ENCODE data around the gene OCLN.
"Not testable (repeated sequence)": the region's sequence is repeated elsewhere in the genome, so short reads cannot be mapped to it uniquely, and the experiment has no call there.

Gene OCLN

GRCh38 chr5:69462170-69462569 lies 30.4 kb upstream of the OCLN start:
- no peak for TF ChIP-seq SPI1 (IDR thresholded peaks at IDR 0.05; ENCODE audit: low read depth, low read length)
- no peak for TF ChIP-seq POLR2AphosphoS5 (IDR thresholded peaks at IDR 0.05; ENCODE audit: low read depth, low read length)
- TF ChIP-seq POU2F2 (IDR thresholded peaks at IDR 0.05; ENCODE audit: low read depth, low read length) = no peak
- no peak for TF ChIP-seq TAF1 (IDR thresholded peaks at IDR 0.05; ENCODE audit: low read depth, low read length)
- TF ChIP-seq PAX5 (IDR thresholded peaks at IDR 0.05; ENCODE audit: insufficient read depth, low read length, severe bottlenecking) = no peak
- TF ChIP-seq POLR2A (IDR thresholded peaks at IDR 0.05; ENCODE audit: low read depth, low read length) = no peak
- no peak for DNase-seq (ENCODE audit: insufficient read length, low spot score)
- FAIRE-seq = no peak

- not testable (repeated sequence) for FAIRE-seq; DNase-seq (ENCODE audit: insufficient read length, low spot score)
Measured at GRCh38 chr5:69466375-69466774, 26.2 kb upstream of the OCLN start.

GRCh38 chr5:69467442-69468225 lies 25.0 kb upstream of the OCLN start:
- FAIRE-seq (peak; percentile 80), DNase-seq (ENCODE audit: insufficient read length, low spot score) (peak; percentile 46)
- TF ChIP-seq POLR2AphosphoS5 (IDR thresholded peaks at IDR 0.05; ENCODE audit: low read depth, low read length) (no peak), PAX5 (IDR thresholded peaks at IDR 0.05; ENCODE audit: insufficient read depth, low read length, severe bottlenecking) (no peak), POLR2A (IDR thresholded peaks at IDR 0.05; ENCODE audit: low read depth, low read length) (no peak), TAF1 (IDR thresholded peaks at IDR 0.05; ENCODE audit: low read depth, low read length) (no peak), POU2F2 (IDR thresholded peaks at IDR 0.05; ENCODE audit: low read depth, low read length) (peak; percentile 86), SPI1 (IDR thresholded peaks at IDR 0.05; ENCODE audit: low read depth, low read length) (peak; percentile 97)

- DNase-seq (ENCODE audit: insufficient read length, low spot score) (no peak), FAIRE-seq (no peak)
- TF ChIP-seq PAX5 (IDR thresholded peaks at IDR 0.05; ENCODE audit: insufficient read depth, low read length, severe bottlenecking) (no peak), SPI1 (IDR thresholded peaks at IDR 0.05; ENCODE audit: low read depth, low read length) (peak; percentile 83)
Measured at GRCh38 chr5:69468631-69469030, 24.0 kb upstream of the OCLN start.

- not testable (repeated sequence) for FAIRE-seq; DNase-seq (ENCODE audit: insufficient read length, low spot score)
Measured at GRCh38 chr5:69471516-69471915, 21.1 kb upstream of the OCLN start.

- FAIRE-seq; DNase-seq (ENCODE audit: insufficient read length, low spot score): not testable (repeated sequence)
Measured at GRCh38 chr5:69472535-69473143, 20.0 kb upstream of the OCLN start.

- TF ChIP-seq POLR2AphosphoS5 (IDR thresholded peaks at IDR 0.05; ENCODE audit: low read depth, low read length) (no peak), SPI1 (IDR thresholded peaks at IDR 0.05; ENCODE audit: low read depth, low read length) (no peak), POU2F2 (IDR thresholded peaks at IDR 0.05; ENCODE audit: low read depth, low read length) (no peak), TAF1 (IDR thresholded peaks at IDR 0.05; ENCODE audit: low read depth, low read length) (no peak), PAX5 (IDR thresholded peaks at IDR 0.05; ENCODE audit: insufficient read depth, low read length, severe bottlenecking) (no peak), POLR2A (IDR thresholded peaks at IDR 0.05; ENCODE audit: low read depth, low read length) (no peak)
- DNase-seq (ENCODE audit: insufficient read length, low spot score) (no peak), FAIRE-seq (no peak)
Measured at GRCh38 chr5:69477170-69477569, 15.4 kb upstream of the OCLN start.

- not testable (repeated sequence) for FAIRE-seq; DNase-seq (ENCODE audit: insufficient read length, low spot score)
Measured at GRCh38 chr5:69478296-69478695, 14.3 kb upstream of the OCLN start.

GRCh38 chr5:69484891-69485290 lies 7.7 kb upstream of the OCLN start:
- FAIRE-seq (no peak), DNase-seq (ENCODE audit: insufficient read length, low spot score) (no peak)
- no peak for TF ChIP-seq POLR2A (IDR thresholded peaks at IDR 0.05; ENCODE audit: low read depth, low read length)
- TF ChIP-seq POLR2AphosphoS5 (IDR thresholded peaks at IDR 0.05; ENCODE audit: low read depth, low read length) = no peak
- TF ChIP-seq TAF1 (IDR thresholded peaks at IDR 0.05; ENCODE audit: low read depth, low read length) = no peak
- TF ChIP-seq POU2F2 (IDR thresholded peaks at IDR 0.05; ENCODE audit: low read depth, low read length) = no peak
- no peak for TF ChIP-seq PAX5 (IDR thresholded peaks at IDR 0.05; ENCODE audit: insufficient read depth, low read length, severe bottlenecking)

- DNase-seq (ENCODE audit: insufficient read length, low spot score) = no peak
- no peak for FAIRE-seq
- no peak for TF ChIP-seq PAX5 (IDR thresholded peaks at IDR 0.05; ENCODE audit: insufficient read depth, low read length, severe bottlenecking)
- no peak for TF ChIP-seq POLR2AphosphoS5 (IDR thresholded peaks at IDR 0.05; ENCODE audit: low read depth, low read length)
- no peak for TF ChIP-seq TAF1 (IDR thresholded peaks at IDR 0.05; ENCODE audit: low read depth, low read length)
- no peak for TF ChIP-seq SPI1 (IDR thresholded peaks at IDR 0.05; ENCODE audit: low read depth, low read length)
- TF ChIP-seq POU2F2 (IDR thresholded peaks at IDR 0.05; ENCODE audit: low read depth, low read length) = no peak
- no peak for TF ChIP-seq POLR2A (IDR thresholded peaks at IDR 0.05; ENCODE audit: low read depth, low read length)
Measured at GRCh38 chr5:69485471-69485870, 7.1 kb upstream of the OCLN start.

GRCh38 chr5:69489246-69489645 lies 3.3 kb upstream of the OCLN start:
- FAIRE-seq (no peak), DNase-seq (ENCODE audit: insufficient read length, low spot score) (no peak)
- TF ChIP-seq PAX5 (IDR thresholded peaks at IDR 0.05; ENCODE audit: insufficient read depth, low read length, severe bottlenecking) (no peak), SPI1 (IDR thresholded peaks at IDR 0.05; ENCODE audit: low read depth, low read length) (no peak), TAF1 (IDR thresholded peaks at IDR 0.05; ENCODE audit: low read depth, low read length) (no peak), POU2F2 (IDR thresholded peaks at IDR 0.05; ENCODE audit: low read depth, low read length) (no peak), POLR2A (IDR thresholded peaks at IDR 0.05; ENCODE audit: low read depth, low read length) (no peak), POLR2AphosphoS5 (IDR thresholded peaks at IDR 0.05; ENCODE audit: low read depth, low read length) (no peak)

Measured in GM12891 (cell line).